Sigmoid colon (tissue), 4 donors: ENCODE data around the gene MYRF.

Experiments used
- POLR2A ChIP-seq, 2 donors: fragments of 450-650 bp; IDR thresholded peaks; one replicate each; pipeline ENCODE4 v1.6.1; 2016; ENCODE audit warnings: antibody characterized with exemption in 2 of 2, mild to moderate bottlenecking in 2 of 2, moderate library complexity in 2 of 2
- POLR2AphosphoS5 ChIP-seq, 4 donors: sonication (generic); formaldehyde crosslinking; IDR thresholded peaks; one replicate each; pipeline ENCODE4 v1.6.1; 2017; ENCODE audit warnings: antibody characterized with exemption in 4 of 4
- TF ChIP-seq, protein P1 (sequence below), 4 experiments: fragments of 450-650 bp in 3 of 4; fragments of 200-600 bp in 1 of 4; IDR thresholded peaks; one replicate each; pipeline ENCODE4 v1.5.1; 2016 to 2019; ENCODE audit warnings: antibody characterized with exemption in 4 of 4, mild to moderate bottlenecking in 3 of 4, moderate library complexity in 2 of 4

- TF ChIP-seq, protein P1, sequence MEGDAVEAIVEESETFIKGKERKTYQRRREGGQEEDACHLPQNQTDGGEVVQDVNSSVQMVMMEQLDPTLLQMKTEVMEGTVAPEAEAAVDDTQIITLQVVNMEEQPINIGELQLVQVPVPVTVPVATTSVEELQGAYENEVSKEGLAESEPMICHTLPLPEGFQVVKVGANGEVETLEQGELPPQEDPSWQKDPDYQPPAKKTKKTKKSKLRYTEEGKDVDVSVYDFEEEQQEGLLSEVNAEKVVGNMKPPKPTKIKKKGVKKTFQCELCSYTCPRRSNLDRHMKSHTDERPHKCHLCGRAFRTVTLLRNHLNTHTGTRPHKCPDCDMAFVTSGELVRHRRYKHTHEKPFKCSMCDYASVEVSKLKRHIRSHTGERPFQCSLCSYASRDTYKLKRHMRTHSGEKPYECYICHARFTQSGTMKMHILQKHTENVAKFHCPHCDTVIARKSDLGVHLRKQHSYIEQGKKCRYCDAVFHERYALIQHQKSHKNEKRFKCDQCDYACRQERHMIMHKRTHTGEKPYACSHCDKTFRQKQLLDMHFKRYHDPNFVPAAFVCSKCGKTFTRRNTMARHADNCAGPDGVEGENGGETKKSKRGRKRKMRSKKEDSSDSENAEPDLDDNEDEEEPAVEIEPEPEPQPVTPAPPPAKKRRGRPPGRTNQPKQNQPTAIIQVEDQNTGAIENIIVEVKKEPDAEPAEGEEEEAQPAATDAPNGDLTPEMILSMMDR (IDR thresholded peaks at IDR 0.05) = no peak
- TF ChIP-seq POLR2AphosphoS5 (IDR thresholded peaks at IDR 0.05) (peak in 2 of 4 donors; percentile 7 to 14), POLR2A (IDR thresholded peaks at IDR 0.05) (no peak)
Observed at GRCh38 chr11:61791737-61792309, 39.4 kb downstream of the MYRF start.
